ENCODE measurements around the gene MUC4. TPM values are rescaled to one million over a fixed set of nuclear protein-coding genes. Genes with fewer than 3 reads are reported as not detected.
"Not testable (repeated sequence)": the region's sequence is repeated elsewhere in the genome, so short reads cannot be mapped to it uniquely, and the experiment has no call there.

MUC4 gene
- total and polyA plus RNA-seq, 10 of the 15 experiments (the other 5 are each of a cell fraction or from before 2014, with no cell fraction given), result 0.02 to 0.46 (median 0.27) TPM; not detected in 4

- POLR2A ChIA-PET, result no interaction called here
Observed at GRCh38 chr3:195806211-195806915, 5.4 kb downstream of the MUC4 start.

DNA sequence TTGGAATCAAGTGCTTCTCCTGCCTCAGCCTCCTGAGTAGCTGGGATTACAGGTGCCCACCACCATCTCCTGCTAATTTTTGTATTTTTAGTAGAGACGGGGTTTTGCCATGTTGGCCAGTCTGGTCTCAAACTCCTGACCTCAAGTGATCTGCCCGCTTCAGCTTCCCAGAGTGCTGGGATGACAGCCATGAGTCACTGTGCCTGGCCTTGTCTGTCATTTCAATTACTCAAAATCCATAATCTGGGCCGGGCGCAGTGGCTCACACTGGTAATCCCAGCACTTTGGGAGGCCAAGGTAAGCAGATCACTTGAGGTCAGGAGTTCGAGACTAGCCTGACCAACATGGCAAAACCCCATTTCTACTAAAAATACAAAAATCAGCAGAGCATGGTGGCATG is 6.1 kb downstream of the MUC4 start:
- H3K27ac ChIP-seq (ENCODE audit: control insufficient read depth, insufficient read depth); in situ Hi-C loops (cut with MboI); H3K9ac ChIP-seq (ENCODE audit: control insufficient read depth, insufficient read depth, low read length); H3K4me1 ChIP-seq (ENCODE audit: control insufficient read depth, insufficient read depth, low read length); POLR2A ChIA-PET; CTCF ChIA-PET; H3K4me3 ChIP-seq; H3K79me2 ChIP-seq (ENCODE audit: control insufficient read depth, insufficient read depth, low read length); H4K20me1 ChIP-seq (ENCODE audit: control insufficient read depth, insufficient read depth); FAIRE-seq; H3K27me3 ChIP-seq (replicated peaks in 1 of 2; ENCODE audit: control insufficient read depth in 2 of 2, insufficient read depth in 2 of 2, low read length in 1 of 2); H3K4me2 ChIP-seq (ENCODE audit: control insufficient read depth, insufficient read depth); H3K9me3 ChIP-seq (replicated peaks; ENCODE audit: control insufficient read depth, insufficient read depth, low read length); DNase-seq (ENCODE audit: low read depth, low spot score); RAD21 ChIA-PET (ENCODE audit: unreplicated experiment); ATAC-seq; H2AFZ ChIP-seq (ENCODE audit: control insufficient read depth, low read depth, low read length); BruUV-seq (replicated peaks); SMC1A ChIA-PET (ENCODE audit: uncharacterized antibody, unreplicated experiment); intact Hi-C loops (cut with micrococcal nuclease; ENCODE audit: unreplicated experiment); H3K36me3 ChIP-seq (ENCODE audit: control insufficient read depth in 2 of 2, insufficient read depth in 2 of 2, low read length in 1 of 2): not testable (repeated sequence)
- WGBS (ENCODE audit: insufficient coverage, insufficient replicate concordance, low lambda C conversion rate, missing lambda C conversion rate), result 23% methylated on average over 5 of the region's 5 CpGs

More at GRCh38 chr3:195806211-195806915, 5.4 kb downstream of the MUC4 start:
- FAIRE-seq (no peak), DNase-seq (ENCODE audit: low read depth, low spot score) (no peak), ATAC-seq (no peak)
- no peaks in the 10 kb centered on the region for H3K4me1 ChIP-seq (ENCODE audit: control insufficient read depth, insufficient read depth, low read length)
- no peaks in the 10 kb centered on the region for H4K20me1 ChIP-seq (ENCODE audit: control insufficient read depth, insufficient read depth)
- H2AFZ ChIP-seq (ENCODE audit: control insufficient read depth, low read depth, low read length), result no peak overlapping the region
- no peak overlapping the region for H3K4me2 ChIP-seq (ENCODE audit: control insufficient read depth, insufficient read depth)
- ChIA-PET SMC1A (ENCODE audit: uncharacterized antibody, unreplicated experiment) (no interaction called here), RAD21 (ENCODE audit: unreplicated experiment) (no interaction called here), CTCF (no interaction called here)
- no peaks in the 10 kb centered on the region for H3K79me2 ChIP-seq (ENCODE audit: control insufficient read depth, insufficient read depth, low read length)
- H3K36me3 ChIP-seq (ENCODE audit: control insufficient read depth in 2 of 2, insufficient read depth in 2 of 2, low read length in 1 of 2), result no peaks in the 10 kb centered on the region
- H3K27ac ChIP-seq (ENCODE audit: control insufficient read depth, insufficient read depth), result no peak overlapping the region
- TF ChIP-seq RELA (IDR thresholded peaks at IDR 0.05; ENCODE audit: borderline replicate concordance, partially characterized antibody) (no peak), RUNX3 (IDR thresholded peaks at IDR 0.05; ENCODE audit: low read length) (no peak), MEF2A (IDR thresholded peaks at IDR 0.05; ENCODE audit: insufficient read depth, low read depth, low read length) (no peak), CBX3 (IDR thresholded peaks at IDR 0.05; ENCODE audit: borderline replicate concordance, low read depth) (no peak), STAT1 (conservative IDR thresholded peaks at IDR 0.05) (no peak), DPF2 (IDR thresholded peaks at IDR 0.05) (no peak), ZNF384 (IDR thresholded peaks at IDR 0.05; ENCODE audit: borderline replicate concordance, low read depth, low read length) (no peak), HDAC2 (IDR thresholded peaks at IDR 0.05) (no peak), BMI1 (IDR thresholded peaks at IDR 0.05; ENCODE audit: borderline replicate concordance) (no peak), YY1 (IDR thresholded peaks at IDR 0.05; ENCODE audit: low read depth, low read length) (no peak), PAX5 (IDR thresholded peaks at IDR 0.05; ENCODE audit: borderline replicate concordance, low read depth, low read length) (no peak), KDM1A (IDR thresholded peaks at IDR 0.05; ENCODE audit: borderline replicate concordance) (no peak), ASH2L (IDR thresholded peaks at IDR 0.05; ENCODE audit: borderline replicate concordance, low read depth) (no peak)
- TF ChIP-seq, protein P1, sequence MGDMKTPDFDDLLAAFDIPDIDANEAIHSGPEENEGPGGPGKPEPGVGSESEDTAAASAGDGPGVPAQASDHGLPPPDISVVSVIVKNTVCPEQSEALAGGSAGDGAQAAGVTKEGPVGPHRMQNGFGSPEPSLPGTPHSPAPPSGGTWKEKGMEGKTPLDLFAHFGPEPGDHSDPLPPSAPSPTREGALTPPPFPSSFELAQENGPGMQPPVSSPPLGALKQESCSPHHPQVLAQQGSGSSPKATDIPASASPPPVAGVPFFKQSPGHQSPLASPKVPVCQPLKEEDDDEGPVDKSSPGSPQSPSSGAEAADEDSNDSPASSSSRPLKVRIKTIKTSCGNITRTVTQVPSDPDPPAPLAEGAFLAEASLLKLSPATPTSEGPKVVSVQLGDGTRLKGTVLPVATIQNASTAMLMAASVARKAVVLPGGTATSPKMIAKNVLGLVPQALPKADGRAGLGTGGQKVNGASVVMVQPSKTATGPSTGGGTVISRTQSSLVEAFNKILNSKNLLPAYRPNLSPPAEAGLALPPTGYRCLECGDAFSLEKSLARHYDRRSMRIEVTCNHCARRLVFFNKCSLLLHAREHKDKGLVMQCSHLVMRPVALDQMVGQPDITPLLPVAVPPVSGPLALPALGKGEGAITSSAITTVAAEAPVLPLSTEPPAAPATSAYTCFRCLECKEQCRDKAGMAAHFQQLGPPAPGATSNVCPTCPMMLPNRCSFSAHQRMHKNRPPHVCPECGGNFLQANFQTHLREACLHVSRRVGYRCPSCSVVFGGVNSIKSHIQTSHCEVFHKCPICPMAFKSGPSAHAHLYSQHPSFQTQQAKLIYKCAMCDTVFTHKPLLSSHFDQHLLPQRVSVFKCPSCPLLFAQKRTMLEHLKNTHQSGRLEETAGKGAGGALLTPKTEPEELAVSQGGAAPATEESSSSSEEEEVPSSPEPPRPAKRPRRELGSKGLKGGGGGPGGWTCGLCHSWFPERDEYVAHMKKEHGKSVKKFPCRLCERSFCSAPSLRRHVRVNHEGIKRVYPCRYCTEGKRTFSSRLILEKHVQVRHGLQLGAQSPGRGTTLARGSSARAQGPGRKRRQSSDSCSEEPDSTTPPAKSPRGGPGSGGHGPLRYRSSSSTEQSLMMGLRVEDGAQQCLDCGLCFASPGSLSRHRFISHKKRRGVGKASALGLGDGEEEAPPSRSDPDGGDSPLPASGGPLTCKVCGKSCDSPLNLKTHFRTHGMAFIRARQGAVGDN (IDR thresholded peaks at IDR 0.05), result no peak
- in situ Hi-C loops (cut with MboI), result no loop called here
- no peak overlapping the region for H3K9ac ChIP-seq (ENCODE audit: control insufficient read depth, insufficient read depth, low read length)
- no peaks in the 10 kb centered on the region; the same call in 2 of the 3 replicates for H3K9me3 ChIP-seq (replicated peaks; ENCODE audit: control insufficient read depth, insufficient read depth, low read length)
- peaks cover 0 to 5% of the 10 kb centered on the region in 2 experiments; a peak in 3 of 4 replicates for H3K27me3 ChIP-seq (replicated peaks in 1 of 2; ENCODE audit: control insufficient read depth in 2 of 2, insufficient read depth in 2 of 2, low read length in 1 of 2)
- intact Hi-C loops (cut with micrococcal nuclease; ENCODE audit: unreplicated experiment), result no loop called here
- 39% methylated on average over 11 of the region's 11 CpGs for WGBS (ENCODE audit: insufficient coverage, insufficient replicate concordance, low lambda C conversion rate, missing lambda C conversion rate)
- H3K4me3 ChIP-seq, result no peak overlapping the region
- BruUV-seq (replicated peaks), result no TSS peak

Data from GM12878 (cell line).